Measurements from ENCODE around the gene COX5A. TPM values are rescaled to one million over a fixed set of nuclear protein-coding genes. Genes with fewer than 3 reads are reported as not detected.

Gene COX5A
- 526 to 592 TPM (median 554 TPM) in 5 replicates for total RNA-seq (2022; extraction: Qiagen RNA extraction)

GRCh38 chr15:74937590-74938371 lies at the start of gene COX5A:
TSS of gene COX5A (minus strand) at chr15:74938073. CDS start at chr15:74938014, 59 bp downstream.

GRCh38 chr15:74956648-74957475 lies 19.0 kb upstream of the COX5A start, which contains the start of gene RPP25:
TSS of gene RPP25 (minus strand) at chr15:74956772. CDS start at chr15:74956583, 189 bp downstream.

GRCh38 chr15:74906450-74907162 lies 31.3 kb downstream of the COX5A start, which contains the start of gene FAM219B:
TSS of gene FAM219B (minus strand) at chr15:74906851. CDS start at chr15:74906800, 51 bp downstream.

GRCh38 chr15:74889883-74890664 lies 47.8 kb downstream of the COX5A start, which contains the start of gene MPI:
TSS of gene MPI (plus strand) at chr15:74890042. CDS start at chr15:74890074, 32 bp downstream.

DNA sequence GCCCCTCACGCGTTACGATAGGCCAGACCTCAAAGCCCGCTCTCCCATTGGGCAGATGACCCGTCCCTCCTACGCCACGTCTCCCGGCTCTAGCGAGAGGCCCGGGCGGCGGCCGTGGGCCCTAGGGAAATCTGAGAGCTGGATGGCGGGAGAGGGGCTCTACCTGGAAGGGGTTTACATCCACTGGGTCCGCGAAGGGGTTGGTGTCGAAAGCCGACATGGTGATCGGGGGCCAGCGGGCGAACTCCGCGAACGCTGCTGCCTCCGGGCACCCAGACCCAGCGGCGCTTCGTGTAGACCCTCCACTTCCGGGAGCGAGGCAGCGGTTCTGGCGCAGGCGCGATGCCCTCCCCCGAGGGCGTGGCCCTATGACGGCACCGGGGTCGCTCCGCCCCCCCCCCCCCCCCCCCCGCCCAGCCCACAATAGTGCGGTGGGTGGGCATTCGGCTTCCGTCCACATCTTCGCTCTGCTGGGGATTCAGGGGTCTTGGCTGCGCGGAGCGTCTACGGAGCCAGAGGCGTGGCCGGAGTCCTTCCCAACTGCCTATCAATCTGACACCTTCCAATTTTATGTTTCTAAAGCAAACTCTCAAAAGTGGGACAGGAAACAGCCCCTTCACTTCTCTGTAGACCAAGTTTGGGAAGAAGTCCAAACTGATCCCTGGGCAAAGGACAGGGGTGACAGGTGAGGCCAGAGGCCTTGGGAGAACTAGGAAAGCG lies 64.7 kb downstream of the COX5A start, which contains the start of gene SCAMP2:
SCAMP2 (minus strand) TSS at position 330 of the 720 bp plus-strand sequence; CDS start at position 220, 110 bp downstream.

Other genes with a start within 250 kb of the COX5A start
- 18.0 to 23.2 TPM (median 21.9 TPM) in 5 replicates for gene EDC3, start 242.0 kb downstream of the COX5A start, total RNA-seq (2022; extraction: Qiagen RNA extraction)
- 1.2 to 2.2 TPM (median 1.6 TPM) in 5 replicates for gene CYP1A1, start 212.5 kb downstream of the COX5A start, total RNA-seq (2022; extraction: Qiagen RNA extraction)
- gene CYP1A2, start 189.2 kb downstream of the COX5A start, total RNA-seq (2022; extraction: Qiagen RNA extraction), result not detected in 5 replicates
- gene CSK, start 156.0 kb downstream of the COX5A start, total RNA-seq (2022; extraction: Qiagen RNA extraction), result 56.3 to 65.7 TPM (median 62.4 TPM) in 5 replicates
- not detected in 5 replicates for gene LMAN1L, start 125.2 kb downstream of the COX5A start, total RNA-seq (2022; extraction: Qiagen RNA extraction)
- gene CPLX3, start 111.4 kb downstream of the COX5A start, total RNA-seq (2022; extraction: Qiagen RNA extraction), result 0.08 to 0.09 TPM in 2 of 5 replicates, not detected in the others
- 26.3 to 39.5 TPM (median 33.7 TPM) in 5 replicates for gene ULK3, start 94.9 kb downstream of the COX5A start, total RNA-seq (2022; extraction: Qiagen RNA extraction)
- 54.9 to 66.9 TPM (median 64.2 TPM) in 5 replicates for gene SCAMP2, start 64.7 kb downstream of the COX5A start, total RNA-seq (2022; extraction: Qiagen RNA extraction)
- 27.0 to 40.6 TPM (median 30.8 TPM) in 5 replicates for gene MPI, start 48.0 kb downstream of the COX5A start, total RNA-seq (2022; extraction: Qiagen RNA extraction)
- 30.3 to 41.3 TPM (median 34.9 TPM) in 5 replicates for gene FAM219B, start 31.2 kb downstream of the COX5A start, total RNA-seq (2022; extraction: Qiagen RNA extraction)
- gene RPP25, start 18.7 kb upstream of the COX5A start, total RNA-seq (2022; extraction: Qiagen RNA extraction), result 18.9 to 28.4 TPM (median 26.6 TPM) in 5 replicates
- 10.3 to 14.6 TPM (median 12.4 TPM) in 5 replicates for gene SCAMP5, start 57.5 kb upstream of the COX5A start, total RNA-seq (2022; extraction: Qiagen RNA extraction)
- gene PPCDC, start 85.5 kb upstream of the COX5A start, total RNA-seq (2022; extraction: Qiagen RNA extraction), result 18.0 to 21.6 TPM (median 18.2 TPM) in 5 replicates